DLD1 (cell line): ENCODE measurements around the gene KRT24.

ENCODE experiments used
- in situ Hi-C: cut with HindIII; loops from 2 replicates; pipeline ENCODE4 v1.10.0; 2017; ENCODE audit warnings: low sequenced_read_pairs

Gene KRT24

GRCh38 chr17:40695874-40696472, 7.6 kb downstream of the KRT24 start:
- in situ Hi-C loops = no loop called here

GRCh38 chr17:40694584-40694983, 9.0 kb downstream of the KRT24 start:
- in situ Hi-C loops = no loop called here

- in situ Hi-C loops = no loop called here
These were observed 16.4 kb downstream of the KRT24 start for GRCh38 chr17:40687106-40687505.

GRCh38 chr17:40686192-40686591, 17.4 kb downstream of the KRT24 start:
- in situ Hi-C loops = no loop called here

- in situ Hi-C loops = no loop called here
These were observed 22.6 kb downstream of the KRT24 start for GRCh38 chr17:40680998-40681397.

- in situ Hi-C loops = no loop called here
These were observed 24.0 kb downstream of the KRT24 start for GRCh38 chr17:40679523-40679907.

GRCh38 chr17:40678902-40679522, 24.5 kb downstream of the KRT24 start:
- in situ Hi-C loops = no loop called here

- in situ Hi-C loops = no loop called here
These were observed 27.6 kb downstream of the KRT24 start for GRCh38 chr17:40675905-40676304.

- in situ Hi-C loops = no loop called here
These were observed 30.9 kb downstream of the KRT24 start for GRCh38 chr17:40672654-40673053.

GRCh38 chr17:40671282-40671681, 32.3 kb downstream of the KRT24 start:
- in situ Hi-C loops = no loop called here

GRCh38 chr17:40666331-40666730, 37.2 kb downstream of the KRT24 start:
- in situ Hi-C loops = no loop called here

- in situ Hi-C loops = no loop called here
These were observed 38.8 kb downstream of the KRT24 start, which contains the start of gene KRT222 for GRCh38 chr17:40664582-40665333. KRT222 (minus strand) TSS chr17:40665177; CDS start chr17:40665099, 78 bp downstream.

GRCh38 chr17:40663252-40663651, 40.3 kb downstream of the KRT24 start:
- in situ Hi-C loops = no loop called here

GRCh38 chr17:40659911-40660310, 43.6 kb downstream of the KRT24 start:
- in situ Hi-C loops = no loop called here

- in situ Hi-C loops = no loop called here
These were observed 45.2 kb downstream of the KRT24 start for GRCh38 chr17:40658396-40658795.

GRCh38 chr17:40651939-40652338, 51.6 kb downstream of the KRT24 start:
- in situ Hi-C loops = no loop called here

GRCh38 chr17:40648384-40648968, 55.1 kb downstream of the KRT24 start:
- in situ Hi-C loops = no loop called here
